HG03571 (cell line): ENCODE measurements around the gene ACTL6A.

ENCODE experiments used
- ATAC-seq: cut with Tn5 transposase; IDR thresholded peaks from one replicate; pipeline ENCODE4 v1.9.1; 2021; ENCODE audit not compliant: unreplicated experiment

The ACTL6A gene

GRCh38 chr3:179589143-179589542, 26.4 kb downstream of the ACTL6A start:
- no peak for ATAC-seq

GRCh38 chr3:179590669-179591068, 27.9 kb downstream of the ACTL6A start:
- ATAC-seq: no peak

DNA sequence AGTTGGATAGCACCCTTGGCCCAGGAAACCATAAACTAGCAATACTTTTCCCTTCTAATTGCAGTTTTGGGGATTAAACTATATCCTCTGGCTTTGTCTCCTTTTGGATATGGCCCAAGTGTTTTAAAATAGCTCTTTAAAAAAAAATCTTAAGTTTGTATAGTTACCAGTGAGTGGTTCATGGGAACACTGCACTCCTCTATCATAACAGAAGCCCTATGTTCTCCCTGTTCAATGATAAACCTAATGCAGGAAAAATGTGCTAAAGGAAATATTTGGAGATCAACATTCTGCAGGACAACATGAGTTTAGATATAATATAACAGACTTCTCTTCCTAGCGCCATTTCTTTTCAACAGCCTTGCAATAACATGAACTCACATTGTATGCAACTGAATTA, 28.6 kb downstream of the ACTL6A start:
- no peak for ATAC-seq

DNA sequence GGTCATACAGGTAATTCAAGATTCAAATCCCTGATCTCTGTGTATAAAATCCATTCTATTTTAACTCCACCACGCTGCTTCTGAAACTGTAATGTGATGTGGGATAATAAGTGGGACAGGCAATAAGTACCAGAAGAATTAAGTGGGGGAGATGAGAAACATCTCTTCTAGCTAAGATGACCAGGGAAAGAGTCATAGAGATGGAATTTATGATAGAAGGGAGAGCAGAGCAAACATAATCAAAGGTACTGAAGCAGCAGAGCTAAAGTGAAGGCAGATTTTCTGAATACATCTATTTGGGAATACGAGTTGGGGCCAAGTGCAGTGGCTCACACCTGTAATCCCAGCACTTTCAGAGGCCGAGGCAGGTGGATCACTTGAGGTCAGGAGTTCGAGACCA, 36.8 kb downstream of the ACTL6A start:
- ATAC-seq: no peak

- ATAC-seq: no peak
Observed at GRCh38 chr3:179603321-179603720, 40.6 kb downstream of the ACTL6A start.

- no peak for ATAC-seq
Observed at GRCh38 chr3:179603831-179604230, 41.1 kb downstream of the ACTL6A start.

DNA sequence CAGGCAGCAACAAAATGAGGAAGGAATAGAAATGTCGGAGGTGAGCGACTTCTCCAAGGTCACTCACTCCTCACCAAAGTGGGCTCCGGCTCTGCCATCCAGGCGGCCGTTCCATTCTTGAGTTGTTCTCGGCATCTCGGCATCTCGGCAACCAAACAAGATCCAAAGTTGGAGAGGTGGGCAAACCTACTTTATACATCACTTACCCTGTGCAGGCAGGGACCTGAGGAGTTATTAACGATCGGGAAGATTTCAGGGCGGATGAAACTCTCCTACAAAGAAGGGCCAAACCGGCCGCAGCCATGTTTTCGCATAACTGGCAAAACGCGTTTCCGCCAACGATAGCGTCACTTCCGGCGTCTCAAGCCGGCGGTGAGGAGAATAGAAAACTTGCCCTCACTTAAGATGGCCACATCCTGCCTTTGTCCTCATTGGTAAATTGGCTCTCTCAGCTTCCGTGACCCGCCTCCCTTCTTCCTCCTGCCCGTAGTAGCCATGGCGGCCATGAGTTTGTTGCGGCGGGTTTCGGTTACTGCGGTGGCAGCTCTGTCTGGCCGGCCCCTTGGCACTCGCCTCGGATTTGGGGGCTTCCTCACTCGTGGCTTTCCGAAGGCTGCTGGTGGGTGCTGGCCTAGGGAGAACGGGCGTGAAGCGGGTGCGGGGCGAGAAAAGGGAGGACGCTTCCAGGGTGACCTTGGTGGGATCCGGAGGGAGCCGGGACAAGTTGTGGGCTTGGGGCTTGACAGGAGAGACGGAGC, 41.8 kb downstream of the ACTL6A start, which contains the start of the genes MRPL47 and NDUFB5:
TSS of gene MRPL47 (minus strand) at position 318 of the 758 bp plus-strand sequence. CDS start at position 304, 14 bp downstream.
TSS of gene NDUFB5 (plus strand) at position 474 of the 758 bp plus-strand sequence. CDS start at position 496, 22 bp downstream.
- peak; percentile 94 for ATAC-seq

DNA sequence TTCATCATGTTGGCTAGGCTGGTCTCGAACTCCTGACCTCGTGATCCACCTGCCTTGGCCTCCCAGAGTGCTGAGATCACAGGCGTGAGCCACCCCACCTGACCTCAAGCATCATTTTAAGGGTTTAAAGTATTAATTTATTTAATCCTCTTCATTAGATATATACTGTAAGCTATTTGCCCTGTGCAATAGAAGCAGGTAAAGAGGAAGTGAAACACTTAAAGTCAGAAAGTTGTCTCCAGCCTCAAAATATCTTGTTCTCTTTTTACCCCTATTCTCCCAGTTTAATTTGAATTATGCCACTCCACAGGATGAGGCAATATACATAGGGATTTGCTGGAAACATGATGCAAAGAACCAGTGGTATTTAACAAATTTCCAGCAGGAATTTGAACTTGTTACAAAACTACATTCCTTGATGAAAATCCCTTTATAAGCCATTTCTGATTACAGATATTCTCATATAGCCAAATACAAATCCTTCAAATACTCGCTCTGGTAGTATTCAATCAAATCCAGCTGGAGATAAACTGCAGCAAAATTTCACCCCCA, 43.9 kb downstream of the ACTL6A start:
- no peak for ATAC-seq

- peak; percentile 49 for ATAC-seq
Observed at GRCh38 chr3:179608931-179609720, 46.4 kb downstream of the ACTL6A start.

- ATAC-seq: no peak
Observed at GRCh38 chr3:179610066-179610465, 47.3 kb downstream of the ACTL6A start.

GRCh38 chr3:179613807-179614206, 51.1 kb downstream of the ACTL6A start:
- ATAC-seq: no peak

DNA sequence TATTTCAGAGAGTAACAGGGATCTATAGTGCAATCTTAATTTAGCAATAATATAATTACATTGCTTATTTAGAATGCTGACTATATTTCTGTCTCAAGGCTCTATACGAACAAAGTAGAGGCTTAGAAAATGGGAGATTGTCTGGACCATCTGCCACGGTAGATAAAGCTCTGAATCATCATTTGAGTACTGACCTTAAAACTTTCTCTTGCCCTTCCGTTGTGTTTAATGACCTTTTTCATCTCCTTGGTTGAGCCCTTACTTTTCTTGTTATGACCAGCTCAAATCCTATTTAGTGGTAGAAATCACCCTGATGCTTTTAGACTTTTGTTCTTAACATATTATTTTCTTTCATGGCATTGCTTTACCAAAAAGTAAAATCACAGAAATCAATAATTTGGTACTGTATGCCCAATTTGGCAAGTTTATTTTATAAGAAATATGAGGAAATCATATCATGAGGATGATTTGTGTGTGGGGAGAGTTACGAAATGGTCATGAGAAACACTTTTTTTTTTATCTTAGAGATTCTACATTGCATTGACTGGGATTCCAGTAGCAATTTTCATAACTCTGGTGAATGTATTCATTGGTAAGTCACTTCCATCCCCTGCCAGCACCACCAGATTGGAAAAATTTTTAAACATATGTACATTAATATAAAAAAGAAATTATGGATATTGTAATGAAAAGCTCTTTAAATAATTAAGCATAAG, 52.9 kb downstream of the ACTL6A start:
- ATAC-seq: no peak

DNA sequence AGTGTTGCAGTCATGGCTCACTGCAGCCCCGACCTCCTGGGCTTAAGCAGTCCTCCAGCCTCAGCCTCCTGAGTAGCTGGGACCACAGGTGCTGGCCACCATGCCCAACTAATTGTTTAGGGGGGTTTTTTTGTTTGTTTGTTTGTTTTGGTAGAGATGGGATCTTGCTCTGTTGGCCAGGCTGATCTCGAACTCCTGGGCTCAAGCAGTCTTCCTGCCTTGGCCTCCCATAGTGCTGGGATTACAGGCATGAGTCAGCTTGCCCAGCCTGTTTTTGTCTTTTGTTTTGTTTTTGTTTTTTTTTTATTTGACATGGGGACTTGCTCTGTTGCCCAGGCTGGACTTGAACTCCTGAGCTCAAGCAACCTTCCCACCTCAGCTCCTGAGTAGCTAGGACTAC, 59.3 kb downstream of the ACTL6A start:
- no peak for ATAC-seq

- ATAC-seq: no peak
Observed at GRCh38 chr3:179624451-179624850, 61.7 kb downstream of the ACTL6A start.

- ATAC-seq: no peak
Observed at GRCh38 chr3:179630753-179631451, 68.2 kb downstream of the ACTL6A start.
